A172 (cell line): ENCODE measurements around the gene CACFD1. TPM values are rescaled to one million over a fixed set of nuclear protein-coding genes. Genes with fewer than 3 reads are reported as not detected.

Source experiments
- DNase-seq: peaks from one replicate; pipeline ENCODE4 v3.0.0-alpha.2; 2015; ENCODE audit warnings: low spot score
- total RNA-seq: library from RNA; depleted of rRNA; stranded (reverse); fragments of >200 nt; shearing (Covaris generic); gene quantifications from 2 replicates; pipeline ENCODE4 v1.2.3, GENCODE V29; 2014

The CACFD1 gene
- total RNA-seq, 1 experiment from 2014 or later: 8.8 TPM

- no peak for DNase-seq
These were observed 40.1 kb downstream of the CACFD1 start for GRCh38 chr9:133499892-133500270.

GRCh38 chr9:133502112-133502511 lies 42.3 kb downstream of the CACFD1 start:
- no peak for DNase-seq

DNA sequence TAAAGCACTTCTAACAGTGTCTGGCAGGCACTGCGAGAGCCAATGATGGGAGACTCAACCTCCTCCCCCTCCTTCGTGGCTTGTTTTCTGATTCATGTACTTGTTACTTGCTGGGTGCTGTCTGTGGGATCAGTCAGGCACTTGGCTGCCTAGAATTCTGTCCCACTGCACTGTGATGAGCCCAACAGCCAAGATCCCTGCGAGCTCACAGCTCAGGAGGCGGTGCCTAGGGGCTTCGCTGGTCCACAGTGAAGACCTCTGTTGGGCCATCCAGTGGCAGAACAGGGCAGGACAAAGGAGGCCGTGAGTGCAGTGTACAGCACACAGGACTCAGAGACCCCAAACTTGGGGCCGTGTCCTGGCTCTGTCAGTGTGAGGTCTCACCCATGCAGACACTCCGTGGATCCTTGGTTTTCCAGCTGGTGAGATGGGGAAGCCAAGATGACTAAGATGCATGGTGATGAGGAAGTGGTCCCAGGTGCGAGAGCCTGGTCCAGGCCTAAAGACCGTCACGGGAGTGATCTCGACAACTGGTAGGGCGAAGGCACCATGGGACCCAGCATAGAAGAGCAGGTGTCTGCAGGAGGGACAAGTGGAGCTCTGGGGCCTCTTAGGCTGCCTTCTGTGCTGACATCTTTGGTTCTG lies 45.5 kb downstream of the CACFD1 start:
- no peak for DNase-seq

DNA sequence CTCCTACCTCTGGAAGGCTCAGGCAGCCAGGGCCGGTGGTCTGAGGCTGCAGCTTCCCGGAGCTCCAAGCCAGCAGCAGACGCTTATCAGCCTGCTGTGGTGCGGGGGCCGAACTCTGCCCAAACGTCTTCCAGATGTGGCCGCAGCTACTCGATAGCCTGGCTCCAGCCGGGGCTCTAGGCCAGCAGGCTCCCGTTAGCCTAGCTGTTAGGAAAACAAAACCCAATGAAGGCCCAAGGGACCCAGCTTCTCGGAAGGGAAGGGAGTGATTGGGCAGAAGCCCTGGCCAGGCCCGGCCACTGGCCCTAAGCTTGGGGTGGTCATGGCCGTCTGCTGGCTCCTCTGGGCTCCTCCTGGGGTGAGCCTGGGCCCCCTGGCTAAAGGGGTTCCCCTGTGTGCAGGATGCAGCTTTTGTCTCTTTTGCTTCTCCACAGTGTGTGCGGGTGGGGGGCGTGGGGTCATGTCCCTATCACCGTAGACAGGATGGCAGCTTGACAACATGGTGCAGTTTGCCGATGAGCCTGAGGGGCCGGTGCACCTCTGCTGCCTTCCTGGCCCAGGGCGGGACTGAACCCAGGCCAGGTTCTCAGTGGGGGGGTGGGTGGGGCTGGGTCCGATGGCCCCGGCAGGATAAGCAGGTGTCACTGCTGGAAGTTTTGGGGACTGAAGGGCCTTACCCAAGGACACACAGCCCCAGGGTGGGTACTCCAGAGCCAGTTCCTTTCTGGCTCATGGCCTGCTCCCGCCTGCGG lies 46.3 kb downstream of the CACFD1 start:
- no peak for DNase-seq

- DNase-seq: peak; percentile 98
These were observed 46.9 kb downstream of the CACFD1 start for GRCh38 chr9:133506653-133507038.

GRCh38 chr9:133507246-133507965 lies 47.6 kb downstream of the CACFD1 start:
- no peak for DNase-seq

GRCh38 chr9:133508046-133508445 lies 48.3 kb downstream of the CACFD1 start:
- no peak for DNase-seq

GRCh38 chr9:133509179-133510083 lies 49.7 kb downstream of the CACFD1 start:
- no peak for DNase-seq

DNA sequence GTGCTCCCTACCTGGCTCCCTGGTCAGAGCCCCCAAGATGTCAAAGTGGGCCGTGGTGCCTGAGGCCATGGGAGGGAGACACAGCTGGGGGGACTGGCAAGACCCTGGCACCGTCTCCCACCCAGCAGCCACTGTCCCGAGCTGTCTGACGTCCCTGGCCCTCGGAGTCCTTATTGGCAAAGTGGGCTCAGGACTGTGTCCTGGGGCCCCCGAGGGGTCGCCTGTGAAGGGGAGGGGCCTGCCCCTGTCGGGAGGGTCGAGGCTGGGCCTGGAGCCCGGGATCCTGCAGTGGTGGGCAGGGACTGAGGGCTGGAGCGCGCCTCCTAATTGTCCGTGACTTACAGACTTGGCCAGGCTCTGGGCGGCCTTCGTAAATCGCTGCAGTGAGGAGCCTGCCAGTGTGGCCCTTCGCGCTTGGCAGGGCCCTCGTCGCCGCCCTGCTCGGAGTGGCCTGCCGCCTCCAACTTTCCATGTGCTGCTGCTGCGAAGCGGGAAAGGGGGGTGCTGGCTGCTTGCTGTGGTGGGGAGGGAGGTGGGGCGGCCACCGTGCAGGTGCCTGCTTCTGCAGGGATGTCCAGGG lies 51.2 kb downstream of the CACFD1 start:
- DNase-seq: no peak

DNA sequence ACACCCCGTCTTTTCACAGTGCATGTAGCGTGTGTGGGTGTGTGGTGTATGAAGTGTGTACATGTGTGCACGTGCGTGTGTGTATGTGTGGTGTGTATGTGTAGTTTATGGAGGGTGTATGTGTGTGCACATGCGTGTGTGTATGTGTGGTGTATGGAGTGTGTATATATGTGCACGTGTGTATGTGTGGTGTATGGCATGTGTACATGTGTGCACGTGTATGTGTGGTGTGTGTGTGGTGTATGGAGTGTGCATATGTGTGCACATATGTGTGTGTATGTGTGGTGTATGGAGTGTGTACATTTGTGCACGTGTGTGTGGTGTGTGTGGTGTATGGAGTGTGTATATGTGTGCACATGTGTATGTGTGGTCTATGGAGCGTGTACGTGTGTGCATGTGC lies 51.8 kb downstream of the CACFD1 start:
- DNase-seq: no peak

DNA sequence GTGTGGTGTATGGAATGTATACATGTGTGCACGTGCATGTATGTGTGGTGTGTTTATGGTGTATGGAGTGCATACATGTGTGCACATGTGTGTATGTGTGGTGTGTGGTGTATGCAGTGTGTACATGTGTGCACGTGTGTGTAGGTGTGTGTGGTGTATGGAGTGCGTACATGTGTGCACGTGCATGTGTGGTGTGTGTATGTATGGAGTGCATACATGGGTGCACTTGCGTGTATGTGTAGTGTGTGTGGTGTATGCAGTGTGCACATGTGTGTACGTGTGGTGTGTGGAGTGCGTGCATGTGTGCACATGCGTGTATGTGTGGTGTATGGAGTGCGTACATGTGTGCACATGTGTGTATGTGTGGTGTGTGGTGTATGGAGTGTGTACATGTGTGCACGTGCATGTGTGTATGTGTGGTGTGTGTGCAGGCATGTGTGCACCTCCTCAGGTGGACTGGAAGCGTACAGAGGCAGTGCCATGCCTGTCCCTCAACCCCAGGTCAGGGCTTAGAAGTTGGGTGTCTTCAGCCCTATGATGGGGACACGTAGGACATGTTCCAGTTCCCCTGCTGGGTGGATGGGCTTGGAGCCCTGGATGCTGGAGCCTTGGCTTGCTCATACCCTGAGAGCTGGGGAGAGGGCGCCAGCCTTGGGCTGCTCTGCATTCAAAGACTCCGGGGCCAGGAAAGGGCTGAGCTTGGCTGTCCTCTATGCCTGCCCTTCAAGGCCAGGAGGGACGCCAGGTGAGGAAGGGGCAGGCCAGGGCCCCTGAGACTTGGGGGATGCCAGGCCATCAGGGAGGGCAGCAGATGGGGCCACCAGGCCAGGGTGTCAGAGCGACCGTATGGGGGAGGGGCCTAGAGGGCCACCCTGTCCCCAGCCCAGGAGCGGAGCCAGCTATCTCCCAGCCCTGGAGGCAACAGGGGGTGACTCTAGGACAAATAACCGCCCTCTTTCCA lies 52.8 kb downstream of the CACFD1 start:
- DNase-seq: no peak

DNA sequence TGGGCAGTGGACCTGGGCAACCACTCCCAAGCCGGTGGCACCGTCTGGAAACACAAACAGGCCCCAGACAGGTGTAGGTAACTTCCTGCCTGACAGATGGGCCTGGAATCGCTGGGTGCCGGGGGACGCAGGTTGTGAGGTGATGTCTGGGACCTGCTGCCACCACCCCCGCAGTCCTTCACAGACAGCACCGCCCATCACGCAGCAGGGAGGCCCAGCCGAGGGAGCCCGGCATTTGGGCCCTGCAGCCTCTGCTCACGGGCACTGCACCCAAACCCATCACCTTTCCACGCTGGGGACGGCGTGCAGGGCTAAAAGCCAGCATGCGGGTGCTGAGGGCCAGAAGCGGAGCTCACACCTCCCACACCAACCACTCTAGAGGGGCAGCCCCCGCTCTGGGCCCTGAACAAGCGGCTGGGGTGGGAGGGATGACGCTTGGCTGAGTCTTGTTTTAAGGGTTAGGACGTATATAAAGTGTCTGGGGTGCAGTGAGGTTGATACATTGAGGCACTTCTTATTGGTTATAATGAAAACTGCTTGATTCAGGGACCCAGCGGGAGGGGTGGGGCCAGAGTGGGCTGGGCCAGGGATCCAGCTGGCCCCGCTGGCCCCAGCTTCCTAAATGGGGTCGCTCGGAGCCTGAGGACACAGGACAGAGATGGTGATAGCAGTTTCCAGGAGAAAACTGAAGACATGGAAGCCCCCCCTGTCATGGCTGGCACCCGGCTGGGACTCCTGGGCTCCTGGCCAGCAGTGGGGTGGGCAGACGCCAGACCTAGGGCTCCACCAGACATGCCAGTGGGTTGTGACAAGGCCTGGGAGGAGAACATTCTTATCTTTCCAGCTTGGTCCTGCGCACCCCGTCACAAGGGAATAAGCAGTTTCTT lies 53.7 kb downstream of the CACFD1 start:
- DNase-seq: no peak

DNA sequence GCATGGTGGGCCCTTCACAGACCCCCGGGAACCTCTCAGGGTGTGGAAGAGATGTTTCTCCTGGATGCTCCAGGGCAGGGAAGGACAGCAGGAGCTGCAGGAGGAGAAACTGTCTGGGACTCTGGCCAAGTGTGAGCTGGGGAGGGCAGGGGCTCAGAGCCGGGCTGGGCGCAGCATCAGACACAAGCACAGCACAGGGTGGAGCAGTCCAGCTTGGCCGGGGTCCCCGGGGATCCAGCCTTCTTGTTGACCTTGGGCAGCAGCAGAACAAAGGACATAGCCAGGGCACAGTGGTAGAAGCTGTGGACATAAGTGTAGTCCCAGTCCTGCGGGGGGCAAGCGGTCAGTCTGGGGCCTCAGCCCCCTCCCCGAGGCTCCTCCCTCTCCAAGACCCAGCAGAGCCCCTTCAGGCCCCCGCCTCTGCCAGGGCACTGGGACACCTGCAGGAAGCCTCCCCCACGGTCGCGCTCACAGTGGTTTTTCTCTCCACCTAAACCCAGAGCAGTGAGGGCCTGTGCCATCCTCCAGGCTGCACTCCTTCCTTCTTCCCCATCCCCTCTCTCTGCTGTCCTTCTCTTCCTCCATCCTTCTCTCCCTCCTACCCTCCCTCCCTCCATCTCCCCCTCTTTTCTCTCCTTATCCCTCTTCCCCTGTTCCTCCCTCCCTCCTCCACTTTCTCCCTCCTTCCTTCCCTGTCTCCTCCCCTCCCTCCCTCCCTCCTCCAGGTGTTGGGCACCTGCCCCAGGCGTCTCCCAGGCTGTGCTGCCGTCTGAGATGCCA lies 54.9 kb downstream of the CACFD1 start:
- DNase-seq: no peak

DNA sequence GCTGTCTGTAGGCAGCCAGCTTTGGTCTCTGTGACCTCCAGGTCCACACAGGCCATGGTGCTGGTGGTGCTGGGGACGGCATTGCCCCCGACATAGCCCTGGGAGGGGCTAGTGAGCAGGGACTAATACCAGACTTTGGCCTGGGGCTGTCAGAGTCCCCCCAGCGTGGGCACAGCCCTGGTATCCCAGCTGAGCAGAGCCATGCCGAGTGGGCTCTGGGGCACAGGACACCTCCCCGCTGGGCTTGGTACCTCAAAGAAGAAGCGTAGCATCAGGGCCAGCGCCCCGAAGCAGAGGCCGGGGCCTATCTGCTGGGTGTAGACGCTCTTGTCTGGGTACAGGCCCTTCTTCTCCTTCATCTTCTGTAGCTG lies 55.4 kb downstream of the CACFD1 start:
- DNase-seq: no peak

DNA sequence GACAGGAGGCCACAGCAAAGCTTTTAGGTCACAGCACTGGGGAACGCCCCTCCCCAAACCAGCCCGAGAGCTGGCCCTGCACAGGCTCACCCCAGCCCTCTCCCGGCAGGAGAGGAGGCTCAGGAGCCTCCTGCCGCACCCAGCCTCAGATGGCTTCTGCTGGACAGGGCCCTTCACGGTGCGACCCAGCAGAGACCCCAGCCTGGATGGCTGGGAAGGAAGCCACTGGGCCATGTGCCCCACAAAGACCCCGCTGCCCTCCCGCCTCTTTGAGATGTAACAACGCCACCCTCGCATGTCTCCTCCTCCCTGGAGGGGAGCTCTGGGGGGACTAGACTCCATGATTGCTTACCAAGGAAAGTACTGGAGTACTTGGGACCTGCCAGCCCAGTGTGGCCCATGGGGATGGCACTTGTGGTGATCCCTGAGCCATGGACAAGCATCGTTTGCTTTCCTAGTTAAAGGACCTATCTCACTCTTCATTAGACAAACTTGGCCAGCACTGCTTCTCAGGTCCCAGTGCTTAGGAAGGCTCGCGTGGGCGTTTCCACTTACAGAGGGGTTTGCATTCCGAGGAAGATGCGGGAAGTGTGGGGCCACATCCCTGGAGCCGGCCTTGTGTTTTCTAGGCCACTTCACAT lies 56.0 kb downstream of the CACFD1 start:
- DNase-seq: no peak

DNA sequence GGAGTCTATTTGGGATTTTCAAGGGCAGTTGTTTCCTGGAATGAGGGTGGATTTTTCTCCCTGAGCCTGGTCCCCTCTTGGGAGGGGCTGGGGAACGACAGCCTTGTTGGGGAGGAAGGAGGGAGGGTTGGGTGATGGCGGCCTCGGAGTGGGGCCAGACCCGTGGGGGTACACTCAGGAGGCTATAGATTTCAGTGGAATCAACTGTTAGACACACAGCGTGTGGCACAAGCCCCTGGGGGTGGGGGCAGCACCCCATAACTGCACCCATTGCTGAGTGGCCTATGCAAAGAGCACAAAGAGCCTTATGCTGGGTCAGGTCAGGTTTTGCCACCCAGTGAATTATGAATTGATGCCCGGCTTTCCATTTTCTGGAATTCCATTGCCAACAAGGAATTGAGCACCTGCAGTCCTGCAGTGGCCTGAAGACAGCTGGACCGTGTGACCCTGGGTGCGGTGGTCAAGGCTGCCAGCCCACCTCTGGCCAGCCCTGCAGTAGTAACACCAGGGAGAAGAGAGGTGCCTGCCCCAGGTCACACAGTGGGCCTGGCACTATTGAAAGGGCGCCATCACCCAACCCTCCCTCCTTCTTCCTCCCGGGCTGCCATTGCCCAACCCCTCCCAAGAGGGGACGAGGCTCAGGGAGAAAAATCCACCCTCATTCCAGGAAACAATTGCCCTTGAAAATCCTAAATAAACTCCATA lies 56.6 kb downstream of the CACFD1 start:
- DNase-seq: no peak

GRCh38 chr9:133516961-133517350 lies 57.2 kb downstream of the CACFD1 start:
- DNase-seq: no peak
